ENCODE measurements around the gene METTL25B. TPM values are rescaled to one million over a fixed set of nuclear protein-coding genes. Genes with fewer than 3 reads are reported as not detected.

METTL25B gene
- total RNA-seq, 1 experiment from 2014 or later, result 51.0 TPM

DNA sequence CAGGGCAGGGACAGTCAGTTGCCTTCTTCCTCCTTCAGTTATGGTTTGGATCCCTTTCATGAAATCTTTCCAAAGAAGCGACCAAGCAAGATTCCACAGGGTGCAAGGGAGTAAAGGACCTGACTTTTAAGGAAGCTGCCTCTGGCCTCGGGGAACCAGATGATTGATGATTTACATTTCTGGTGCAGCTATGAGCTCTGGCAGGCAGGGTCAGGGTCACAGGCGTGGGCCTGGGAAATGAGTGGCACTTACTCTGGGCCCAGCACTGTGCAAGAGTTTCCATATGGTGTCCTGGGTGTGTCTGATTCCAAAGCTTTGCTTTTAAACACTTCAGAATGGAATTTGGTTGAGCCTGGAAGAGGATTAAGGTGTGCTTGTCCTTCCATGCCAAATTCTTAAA, 15.6 kb upstream of the METTL25B start:
- intact Hi-C loops (cut with micrococcal nuclease; ENCODE audit: unreplicated experiment), result no loop called here
- ChIA-PET POLR2A (ENCODE audit: unreplicated experiment) (interaction anchor here (0.5 to 0.8 kb wide), 4 partner anchors 9 to 161 kb away, joined by 3 to 5 read pairs (median 4); no protein-coding TSS in a partner anchor), CTCF (interaction anchor here (1.9 to 2.2 kb wide), 2 partner anchors 13 to 23 kb away, joined by 7 to 18 read pairs; no protein-coding TSS in a partner anchor)
- no peak overlapping the region for H2AFZ ChIP-seq
- no TSS peak for BruUV-seq (replicated peaks)
- peak; percentile 71 to 85 for DNase-seq
- H3K27ac ChIP-seq, result peak overlapping the region; percentile 75
- H3K79me2 ChIP-seq (ENCODE audit: low read depth), result no peaks in the 10 kb centered on the region
- no peaks in the 10 kb centered on the region for H4K20me1 ChIP-seq (ENCODE audit: insufficient read depth)
- no peaks in the 10 kb centered on the region for H3K9me2 ChIP-seq (ENCODE audit: insufficient read depth)
- H3K9me3 ChIP-seq (ENCODE audit: insufficient read depth, low read depth), result no peaks in the 10 kb centered on the region
- H3K4me1 ChIP-seq (replicated peaks; ENCODE audit: insufficient read depth), result peaks cover 51% of the 10 kb centered on the region
- peak overlapping the region; percentile 54 for H3K4me2 ChIP-seq
- H3K27me3 ChIP-seq (ENCODE audit: insufficient read depth, low read depth), result no peaks in the 10 kb centered on the region
- H3F3A ChIP-seq (ENCODE audit: insufficient read depth, low read depth), result peaks cover 43% of the 10 kb centered on the region
- no peak overlapping the region for H3K4me3 ChIP-seq
- no peaks in the 10 kb centered on the region for H3K36me3 ChIP-seq (ENCODE audit: low read depth)
- TF ChIP-seq, protein P1, sequence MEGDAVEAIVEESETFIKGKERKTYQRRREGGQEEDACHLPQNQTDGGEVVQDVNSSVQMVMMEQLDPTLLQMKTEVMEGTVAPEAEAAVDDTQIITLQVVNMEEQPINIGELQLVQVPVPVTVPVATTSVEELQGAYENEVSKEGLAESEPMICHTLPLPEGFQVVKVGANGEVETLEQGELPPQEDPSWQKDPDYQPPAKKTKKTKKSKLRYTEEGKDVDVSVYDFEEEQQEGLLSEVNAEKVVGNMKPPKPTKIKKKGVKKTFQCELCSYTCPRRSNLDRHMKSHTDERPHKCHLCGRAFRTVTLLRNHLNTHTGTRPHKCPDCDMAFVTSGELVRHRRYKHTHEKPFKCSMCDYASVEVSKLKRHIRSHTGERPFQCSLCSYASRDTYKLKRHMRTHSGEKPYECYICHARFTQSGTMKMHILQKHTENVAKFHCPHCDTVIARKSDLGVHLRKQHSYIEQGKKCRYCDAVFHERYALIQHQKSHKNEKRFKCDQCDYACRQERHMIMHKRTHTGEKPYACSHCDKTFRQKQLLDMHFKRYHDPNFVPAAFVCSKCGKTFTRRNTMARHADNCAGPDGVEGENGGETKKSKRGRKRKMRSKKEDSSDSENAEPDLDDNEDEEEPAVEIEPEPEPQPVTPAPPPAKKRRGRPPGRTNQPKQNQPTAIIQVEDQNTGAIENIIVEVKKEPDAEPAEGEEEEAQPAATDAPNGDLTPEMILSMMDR (conservative IDR thresholded peaks at IDR 0.05), result no peak

DNA sequence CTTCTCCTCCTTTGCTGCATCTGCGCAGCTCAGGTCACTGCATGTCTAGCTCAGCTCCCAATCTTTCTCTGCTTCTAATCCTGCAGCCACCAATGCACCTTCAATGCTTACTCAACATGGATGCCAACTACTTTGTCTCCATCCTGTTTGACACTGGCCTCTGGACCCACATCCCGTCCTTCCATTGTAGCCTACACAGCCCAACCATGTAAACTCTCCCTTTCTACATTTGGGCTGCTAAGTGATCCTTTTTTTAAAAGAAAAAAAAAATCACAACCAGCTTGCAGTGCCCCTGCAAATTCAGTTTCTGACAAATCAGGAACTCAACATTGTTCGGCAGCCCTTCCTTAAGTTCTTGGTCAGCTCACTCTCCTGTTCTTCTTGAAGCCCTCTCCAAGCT, 13.4 kb upstream of the METTL25B start:
- BruUV-seq (replicated peaks), result no TSS peak
- H3K9me3 ChIP-seq (ENCODE audit: insufficient read depth, low read depth), result no peaks in the 10 kb centered on the region
- peaks cover 51% of the 10 kb centered on the region for H3F3A ChIP-seq (ENCODE audit: insufficient read depth, low read depth)
- H3K27ac ChIP-seq, result no peak overlapping the region
- peaks cover 41% of the 10 kb centered on the region for H3K4me1 ChIP-seq (replicated peaks; ENCODE audit: insufficient read depth)
- H3K4me2 ChIP-seq, result no peak overlapping the region
- H3K36me3 ChIP-seq (ENCODE audit: low read depth), result no peaks in the 10 kb centered on the region
- no peaks in the 10 kb centered on the region for H3K9me2 ChIP-seq (ENCODE audit: insufficient read depth)
- intact Hi-C loops (cut with micrococcal nuclease; ENCODE audit: unreplicated experiment), result no loop called here
- H4K20me1 ChIP-seq (ENCODE audit: insufficient read depth), result no peaks in the 10 kb centered on the region
- TF ChIP-seq, protein P1 (conservative IDR thresholded peaks at IDR 0.05), result no peak
- no peak for TF ChIP-seq EZH2 (IDR thresholded peaks at IDR 0.05; ENCODE audit: low read depth)
- no peaks in the 10 kb centered on the region for H3K79me2 ChIP-seq (ENCODE audit: low read depth)
- ChIA-PET CTCF (interaction anchor here (2.0 kb wide), 1 partner anchor 26 kb away, joined by 8 read pairs; no protein-coding TSS in a partner anchor), POLR2A (ENCODE audit: unreplicated experiment) (no interaction called here)
- H3K4me3 ChIP-seq, result no peak overlapping the region
- DNase-seq, result no peak
- no peak overlapping the region for H2AFZ ChIP-seq
- H3K27me3 ChIP-seq (ENCODE audit: insufficient read depth, low read depth), result no peaks in the 10 kb centered on the region

DNA sequence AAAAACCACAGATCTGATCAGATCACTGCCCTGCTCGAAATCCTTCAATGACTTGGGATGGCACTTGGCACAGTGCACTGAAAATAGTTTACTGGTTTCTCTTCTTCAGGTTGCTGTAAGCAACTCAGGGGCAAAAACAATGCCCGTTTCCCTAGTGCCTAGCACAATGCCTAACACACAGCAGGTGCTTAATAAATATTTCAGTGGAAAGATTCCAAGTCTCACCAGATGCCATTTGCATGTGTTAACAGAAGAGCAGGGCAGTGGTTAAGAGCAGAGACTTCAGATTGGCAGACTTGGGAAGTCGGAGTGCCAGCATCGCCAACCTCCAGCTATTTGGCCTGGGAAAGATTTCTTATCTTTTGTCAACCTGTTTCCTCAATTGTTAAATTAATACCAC, 10.9 kb upstream of the METTL25B start:
- intact Hi-C loops (cut with micrococcal nuclease; ENCODE audit: unreplicated experiment), result no loop called here
- no peak for TF ChIP-seq EZH2 (IDR thresholded peaks at IDR 0.05; ENCODE audit: low read depth)
- TF ChIP-seq, protein P1 (conservative IDR thresholded peaks at IDR 0.05), result no peak
- POLR2A ChIA-PET (ENCODE audit: unreplicated experiment), result interaction anchor here (0.6 kb wide), 1 partner anchor 76 kb away, joined by 5 read pairs; no protein-coding TSS in a partner anchor
- CTCF ChIA-PET, result no interaction called here
- no peaks in the 10 kb centered on the region for H3K9me3 ChIP-seq (ENCODE audit: insufficient read depth, low read depth)
- DNase-seq, result no peak
- no TSS peak for BruUV-seq (replicated peaks)
- H3K79me2 ChIP-seq (ENCODE audit: low read depth), result no peaks in the 10 kb centered on the region
- no peak overlapping the region for H3K4me2 ChIP-seq
- H3K27me3 ChIP-seq (ENCODE audit: insufficient read depth, low read depth), result no peaks in the 10 kb centered on the region
- no peak overlapping the region for H3K4me3 ChIP-seq
- H3K27ac ChIP-seq, result no peak overlapping the region
- peaks cover 16% of the 10 kb centered on the region for H3K4me1 ChIP-seq (replicated peaks; ENCODE audit: insufficient read depth)
- H3F3A ChIP-seq (ENCODE audit: insufficient read depth, low read depth), result peaks cover 51% of the 10 kb centered on the region
- H3K9me2 ChIP-seq (ENCODE audit: insufficient read depth), result no peaks in the 10 kb centered on the region
- no peaks in the 10 kb centered on the region for H4K20me1 ChIP-seq (ENCODE audit: insufficient read depth)
- no peak overlapping the region for H2AFZ ChIP-seq
- no peaks in the 10 kb centered on the region for H3K36me3 ChIP-seq (ENCODE audit: low read depth)

All from PC-9 (cell line).